ENCODE data around the gene ZFYVE21. TPM values are rescaled to one million over a fixed set of nuclear protein-coding genes. Genes with fewer than 3 reads are reported as not detected.

The ZFYVE21 gene
- total RNA-seq, 1 experiment from 2014 or later: 49.7 TPM

DNA sequence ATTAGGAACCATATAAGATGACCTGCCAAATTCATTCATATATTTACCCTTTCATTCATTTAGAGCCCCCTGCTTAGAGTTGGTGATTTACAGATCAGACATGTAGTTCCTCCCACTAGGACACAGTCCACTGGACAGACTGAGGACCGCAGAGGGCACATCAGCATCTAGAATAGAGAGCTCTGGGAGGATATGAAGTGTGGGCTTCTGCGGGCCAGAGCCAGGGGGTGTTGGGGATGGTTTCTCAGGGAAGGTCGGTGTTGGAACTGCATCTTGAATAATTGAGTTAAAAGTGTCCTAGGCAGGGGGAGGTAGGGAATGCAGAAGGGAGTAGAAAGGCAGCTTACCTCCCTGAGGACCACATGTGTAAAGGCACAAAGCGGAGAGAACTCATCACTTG is 43.7 kb upstream of the ZFYVE21 start:
- Histone ChIP-seq H2AFZ (ENCODE audit: low read length) (no peak overlapping the region), H3K4ac (ENCODE audit: low read depth, low read length) (no peak overlapping the region), H3K23ac (ENCODE audit: insufficient read length, low read depth, low read length) (no peak overlapping the region), H3K27me3 (ENCODE audit: insufficient read depth, low read length) (no peaks in the 10 kb centered on the region), H4K91ac (ENCODE audit: insufficient read length, low read depth, low read length) (no peak overlapping the region), H2BK15ac (ENCODE audit: low read depth, low read length) (no peak overlapping the region), H3K9me3 (ENCODE audit: control insufficient read depth, low read depth, low read length) (no peaks in the 10 kb centered on the region), H2AK5ac (ENCODE audit: insufficient read length, low read length) (no peak overlapping the region), H3K18ac (ENCODE audit: insufficient read length, low read depth, low read length) (no peak overlapping the region), H3K27ac (ENCODE audit: insufficient read length, low read depth, low read length) (no peak overlapping the region), H3K79me1 (ENCODE audit: insufficient read depth, low read depth, low read length, poor library complexity, severe bottlenecking) (no peaks in the 10 kb centered on the region), H2BK20ac (ENCODE audit: low read depth, low read length, poor library complexity, severe bottlenecking) (no peak overlapping the region), H2BK12ac (ENCODE audit: insufficient read length, low read depth, low read length) (no peak overlapping the region), H3K79me2 (ENCODE audit: insufficient read depth, low read length) (no peaks in the 10 kb centered on the region), H3K9ac (ENCODE audit: extremely low read depth, insufficient read length, low read length) (no peak overlapping the region), H2BK5ac (ENCODE audit: insufficient read length, low read length) (no peak overlapping the region), H4K8ac (replicated peaks; ENCODE audit: insufficient read length, low read depth, low read length) (no peak overlapping the region), H3T11ph (ENCODE audit: low read length) (no peak overlapping the region), H3K4me1 (ENCODE audit: insufficient read depth, low read length) (no peaks in the 10 kb centered on the region), H4K20me1 (ENCODE audit: control insufficient read depth, insufficient read depth, insufficient read length) (no peaks in the 10 kb centered on the region), H3K4me2 (ENCODE audit: insufficient read depth, insufficient read length, low read length) (no peak overlapping the region), H3K14ac (ENCODE audit: insufficient read depth, low read length) (no peak overlapping the region), H2BK120ac (ENCODE audit: low read depth, low read length, poor library complexity, severe bottlenecking) (no peak overlapping the region), H3K23me2 (ENCODE audit: insufficient read length, low read depth, low read length, poor library complexity, severe bottlenecking) (no peaks in the 10 kb centered on the region), H3K56ac (ENCODE audit: insufficient read length, low read depth, low read length) (no peak overlapping the region), H4K5ac (ENCODE audit: insufficient read length, low read depth, low read length) (no peak overlapping the region)
- Mint-ChIP-seq H3K9me3 (no peaks in the 10 kb centered on the region), H3K4me1 (no peaks in the 10 kb centered on the region), H3K27me3 (ENCODE audit: low read depth) (no peaks in the 10 kb centered on the region), H3K36me3 (ENCODE audit: insufficient read depth in 1 of 3, low read depth in 3 of 3) (peaks cover 41 to 87% (median 69%) of the 10 kb centered on the region in 3 experiments; a peak in 6 of 7 replicates), H3K27ac (no peak overlapping the region), H3K4me3 (no peak overlapping the region)
- DNase-seq: no peak
- TF ChIP-seq, protein P1, sequence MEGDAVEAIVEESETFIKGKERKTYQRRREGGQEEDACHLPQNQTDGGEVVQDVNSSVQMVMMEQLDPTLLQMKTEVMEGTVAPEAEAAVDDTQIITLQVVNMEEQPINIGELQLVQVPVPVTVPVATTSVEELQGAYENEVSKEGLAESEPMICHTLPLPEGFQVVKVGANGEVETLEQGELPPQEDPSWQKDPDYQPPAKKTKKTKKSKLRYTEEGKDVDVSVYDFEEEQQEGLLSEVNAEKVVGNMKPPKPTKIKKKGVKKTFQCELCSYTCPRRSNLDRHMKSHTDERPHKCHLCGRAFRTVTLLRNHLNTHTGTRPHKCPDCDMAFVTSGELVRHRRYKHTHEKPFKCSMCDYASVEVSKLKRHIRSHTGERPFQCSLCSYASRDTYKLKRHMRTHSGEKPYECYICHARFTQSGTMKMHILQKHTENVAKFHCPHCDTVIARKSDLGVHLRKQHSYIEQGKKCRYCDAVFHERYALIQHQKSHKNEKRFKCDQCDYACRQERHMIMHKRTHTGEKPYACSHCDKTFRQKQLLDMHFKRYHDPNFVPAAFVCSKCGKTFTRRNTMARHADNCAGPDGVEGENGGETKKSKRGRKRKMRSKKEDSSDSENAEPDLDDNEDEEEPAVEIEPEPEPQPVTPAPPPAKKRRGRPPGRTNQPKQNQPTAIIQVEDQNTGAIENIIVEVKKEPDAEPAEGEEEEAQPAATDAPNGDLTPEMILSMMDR (conservative IDR thresholded peaks at IDR 0.05): no peak
- WGBS (ENCODE audit: extremely low coverage, insufficient read length, low lambda C conversion rate): no CpG with 5 or more reads among the region's 4 CpGs
